HEK293 (cell line): ENCODE measurements around the gene AKAIN1.

Source experiments
- CTCF ChIA-PET: fragments of 350-600 bp; formaldehyde crosslinking; extraction: SDS; loops from one replicate; lab custom pipeline; 2021; ENCODE audit warnings: antibody characterized with exemption; lab: Yijun Ruan, JAX
- POLR2A ChIA-PET: fragments of 300-600 bp; formaldehyde crosslinking; extraction: SDS; loops from one replicate; lab custom pipeline; 2020; ENCODE audit warnings: antibody characterized with exemption, inconsistent platforms; lab: Yijun Ruan, JAX
- H3K27ac ChIP-seq: fragments of 200-500 bp; sonication (Bioruptor generic); 2 replicates; pipeline ENCODE4 v1.5.1; 2014; ENCODE audit warnings: low read depth, low read length, control low read depth, inconsistent platforms; ENCODE audit errors: extremely low read depth
- H3K36me3 ChIP-seq, 2 experiments: fragments of 200-500 bp in 1 of 2; sonication (Bioruptor generic) in 1 of 2; 1 replicate in 1 of 2; 2 replicates in 1 of 2; pipeline ENCODE4 v1.5.1; 2014 to 2017; ENCODE audit warnings: inconsistent platforms in 2 of 2, low read length in 2 of 2; ENCODE audit not compliant: control insufficient read depth in 2 of 2, insufficient read depth in 1 of 2
- H3K4me1 ChIP-seq: fragments of 200-500 bp; sonication (Bioruptor generic); 2 replicates; pipeline ENCODE4 v1.5.1; 2014; ENCODE audit warnings: mild to moderate bottlenecking, low read length, inconsistent platforms; ENCODE audit not compliant: control insufficient read depth, insufficient read depth
- H3K4me3 ChIP-seq: 2 replicates; pipeline ENCODE4 v1.5.1; 2011; ENCODE audit warnings: low read depth, mild to moderate bottlenecking, control low read depth, low read length, moderate library complexity
- H3K9me3 ChIP-seq: fragments of 200-500 bp; sonication (Bioruptor generic); 2 replicates; pipeline ENCODE4 v1.5.1; 2014; ENCODE audit warnings: low read depth, low read length, inconsistent platforms; ENCODE audit not compliant: control insufficient read depth, insufficient read depth
- EGR2 ChIP-seq: fragments of 450-650 bp; formaldehyde crosslinking; IDR thresholded peaks from 2 replicates; pipeline ENCODE4 v1.5.1; 2016; ENCODE audit warnings: low read depth, missing biosample characterization, missing genetic modification characterization
- KLF7 ChIP-seq: fragments of 450-650 bp; formaldehyde crosslinking; IDR thresholded peaks from 2 replicates; pipeline ENCODE4 v1.5.1; 2016; ENCODE audit warnings: missing biosample characterization, missing genetic modification characterization, borderline replicate concordance
- ZBTB10 ChIP-seq: fragments of 450-650 bp; formaldehyde crosslinking; IDR thresholded peaks from 2 replicates; pipeline ENCODE4 v1.5.1; 2016; ENCODE audit warnings: missing biosample characterization, missing genetic modification characterization
- ZBTB11 ChIP-seq: fragments of 450-650 bp; formaldehyde crosslinking; conservative IDR thresholded peaks from 2 replicates; pipeline ENCODE4 v1.5.1; 2016; ENCODE audit warnings: low read depth, missing biosample characterization, missing genetic modification characterization
- ZFHX2 ChIP-seq: fragments of 450-650 bp; formaldehyde crosslinking; conservative IDR thresholded peaks from 2 replicates; pipeline ENCODE4 v1.5.1; 2016; ENCODE audit warnings: missing biosample characterization, missing genetic modification characterization
- ZNF10 ChIP-seq: fragments of 450-650 bp; formaldehyde crosslinking; IDR thresholded peaks from 2 replicates; pipeline ENCODE4 v1.5.1; 2017; ENCODE audit warnings: missing biosample characterization, missing genetic modification characterization
- ZNF211 ChIP-seq: fragments of 450-650 bp; formaldehyde crosslinking; IDR thresholded peaks from 2 replicates; pipeline ENCODE4 v1.5.1; 2016; ENCODE audit warnings: low read depth, missing biosample characterization, missing genetic modification characterization
- ZNF214 ChIP-seq: fragments of 450-650 bp; formaldehyde crosslinking; IDR thresholded peaks from 2 replicates; pipeline ENCODE4 v1.5.1; 2017; ENCODE audit warnings: missing biosample characterization, mild to moderate bottlenecking, missing genetic modification characterization, borderline replicate concordance
- ZNF350 ChIP-seq: fragments of 450-650 bp; formaldehyde crosslinking; IDR thresholded peaks from 2 replicates; pipeline ENCODE4 v1.5.0; 2017; ENCODE audit warnings: missing biosample characterization, mild to moderate bottlenecking, missing genetic modification characterization
- ZNF354C ChIP-seq: fragments of 450-650 bp; formaldehyde crosslinking; IDR thresholded peaks from 2 replicates; pipeline ENCODE4 v1.5.1; 2016; ENCODE audit warnings: missing biosample characterization, missing genetic modification characterization, low read depth, borderline replicate concordance
- ZNF362 ChIP-seq: fragments of 450-650 bp; formaldehyde crosslinking; IDR thresholded peaks from 2 replicates; pipeline ENCODE4 v1.5.1; 2016; ENCODE audit warnings: missing biosample characterization, missing genetic modification characterization
- ZNF394 ChIP-seq: fragments of 450-650 bp; formaldehyde crosslinking; IDR thresholded peaks from 2 replicates; pipeline ENCODE4 v1.5.1; 2016; ENCODE audit warnings: missing biosample characterization, missing genetic modification characterization, mild to moderate bottlenecking, moderate library complexity, borderline replicate concordance
- ZNF423 ChIP-seq: fragments of 450-650 bp; formaldehyde crosslinking; IDR thresholded peaks from 2 replicates; pipeline ENCODE4 v1.5.1; 2016; ENCODE audit warnings: missing biosample characterization, missing genetic modification characterization
- ZNF530 ChIP-seq: fragments of 450-650 bp; formaldehyde crosslinking; IDR thresholded peaks from 2 replicates; pipeline ENCODE4 v1.5.1; 2016; ENCODE audit warnings: low read depth, missing biosample characterization, missing genetic modification characterization
- ZNF571 ChIP-seq: fragments of 450-650 bp; formaldehyde crosslinking; IDR thresholded peaks from 2 replicates; pipeline ENCODE4 v1.5.0; 2017; ENCODE audit warnings: missing biosample characterization, missing genetic modification characterization
- ZNF654 ChIP-seq: fragments of 450-650 bp; formaldehyde crosslinking; IDR thresholded peaks from 2 replicates; pipeline ENCODE4 v1.5.1; 2016; ENCODE audit warnings: low read depth, missing biosample characterization, missing genetic modification characterization
- ZNF747 ChIP-seq: fragments of 450-650 bp; formaldehyde crosslinking; IDR thresholded peaks from 2 replicates; pipeline ENCODE4 v1.5.1; 2016; ENCODE audit warnings: missing biosample characterization, missing genetic modification characterization
- ZNF792 ChIP-seq: fragments of 450-650 bp; formaldehyde crosslinking; IDR thresholded peaks from 2 replicates; pipeline ENCODE4 v1.5.1; 2016; ENCODE audit warnings: missing biosample characterization, missing genetic modification characterization
- ZNF843 ChIP-seq: fragments of 450-650 bp; formaldehyde crosslinking; IDR thresholded peaks from 2 replicates; pipeline ENCODE4 v1.5.1; 2016; ENCODE audit warnings: missing biosample characterization, missing genetic modification characterization
- ZSCAN30 ChIP-seq: fragments of 450-650 bp; IDR thresholded peaks from 2 replicates; pipeline ENCODE4 v1.5.1; 2018; ENCODE audit warnings: missing biosample characterization, mild to moderate bottlenecking, missing genetic modification characterization, moderate library complexity

AKAIN1 gene

GRCh38 chr18:5155907-5156287 is 41.2 kb downstream of the AKAIN1 start (continued):
- TF ChIP-seq EGR2 (tag by site-specific recombination) (no peak), ZNF654 (tag by site-specific recombination) (no peak), ZSCAN30 (tag by site-specific recombination) (no peak), ZBTB10 (tag by site-specific recombination) (no peak)
- TF ChIP-seq, all 188 proteins: peak for 0

- ChIA-PET POLR2A (no interaction called here), CTCF (no interaction called here)
Observed at GRCh38 chr18:5155218-5155906, 41.7 kb downstream of the AKAIN1 start.

DNA sequence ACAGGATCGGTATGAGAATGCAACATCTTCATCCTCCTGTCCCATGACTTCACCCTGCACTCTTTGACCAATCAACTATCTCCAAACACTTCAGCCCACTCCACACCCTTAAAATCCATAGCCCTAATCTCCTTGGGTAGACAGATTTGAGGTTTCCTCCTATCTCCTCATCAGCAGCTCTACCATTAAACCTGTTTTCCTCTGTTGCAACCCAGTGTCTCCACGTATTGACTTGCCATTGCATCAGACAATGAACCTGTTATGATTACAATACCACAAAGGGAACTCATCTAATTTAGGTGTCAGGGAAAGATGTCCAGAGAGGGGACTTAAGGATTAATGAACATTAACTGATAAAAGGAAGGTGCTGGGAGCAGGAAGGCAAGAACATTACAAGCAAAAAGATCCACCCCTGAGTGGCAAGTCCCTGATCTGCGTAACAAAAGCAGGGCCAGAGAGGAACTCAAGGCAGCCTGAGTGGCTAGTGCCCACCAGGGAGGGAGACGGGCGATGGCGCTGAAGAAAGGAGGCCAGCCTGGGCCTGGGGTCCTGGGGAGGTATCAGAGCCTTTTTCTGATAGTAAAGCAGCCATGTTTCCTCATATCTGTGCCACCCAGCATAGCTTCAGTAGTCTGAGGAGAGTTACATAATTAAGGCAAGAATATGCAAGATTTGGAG is 44.6 kb downstream of the AKAIN1 start:
- H3K9me3 ChIP-seq = no peaks in the 10 kb centered on the region
- H3K4me1 ChIP-seq = no peaks in the 10 kb centered on the region
- POLR2A ChIA-PET = no interaction called here
- H3K27ac ChIP-seq = no peak overlapping the region
- H3K4me3 ChIP-seq = no peak overlapping the region
- CTCF ChIA-PET = no interaction called here
- TF ChIP-seq ZNF530 (tag by site-specific recombination) (no peak), ZNF747 (tag by site-specific recombination) (no peak), ZFHX2 (tag by site-specific recombination) (no peak), ZNF423 (tag by site-specific recombination) (no peak), ZNF571 (tag by site-specific recombination) (no peak), ZNF214 (tag by site-specific recombination) (no peak), ZSCAN30 (tag by site-specific recombination) (no peak), ZNF10 (no peak), ZNF350 (no peak), ZNF354C (tag by site-specific recombination) (no peak), ZNF394 (no peak), ZNF362 (no peak), ZNF211 (tag by site-specific recombination) (no peak), ZBTB11 (tag by site-specific recombination) (no peak), ZNF843 (tag by site-specific recombination) (no peak)
- TF ChIP-seq, all 188 proteins: peak for 0
- no peaks in the 10 kb centered on the region for H3K36me3 ChIP-seq

More at GRCh38 chr18:5155218-5155906, 41.7 kb downstream of the AKAIN1 start:
- no peaks in the 10 kb centered on the region for H3K9me3 ChIP-seq
- H3K4me1 ChIP-seq = no peaks in the 10 kb centered on the region
- H3K36me3 ChIP-seq = no peaks in the 10 kb centered on the region
- TF ChIP-seq ZNF792 = no peak
- no peak for TF ChIP-seq KLF7 (tag by site-specific recombination)
- H3K4me3 ChIP-seq = no peak overlapping the region
- H3K27ac ChIP-seq = no peak overlapping the region
